GM12801 (cell line): ENCODE data around the gene KRTAP5-9.

Source experiments
- TF ChIP-seq, protein P1 (sequence below): IDR thresholded peaks from one replicate; pipeline ENCODE4 v1.5.1; 2011; ENCODE audit warnings: control low read depth; ENCODE audit not compliant: insufficient read length; ENCODE audit errors: extremely low read depth

The KRTAP5-9 gene

DNA sequence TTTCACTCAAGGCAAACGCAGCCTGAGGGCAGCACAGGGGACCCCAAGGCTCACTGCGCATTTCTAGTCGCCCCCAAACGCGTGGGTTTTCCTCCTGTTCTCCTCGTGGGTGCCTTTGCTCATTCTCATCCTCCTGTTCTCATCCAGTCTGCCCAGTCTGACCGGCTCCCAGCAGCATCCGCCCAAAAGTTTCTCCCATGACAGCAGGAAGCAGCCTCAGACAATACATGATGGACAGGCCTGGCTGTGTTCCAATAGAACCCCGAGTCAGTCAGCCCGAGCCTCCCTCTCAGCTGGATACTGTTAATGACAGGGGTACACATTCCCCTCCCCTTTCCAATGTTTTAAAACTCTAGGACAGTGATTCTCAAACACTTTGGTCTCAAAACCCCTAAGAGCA lies 43.7 kb upstream of the KRTAP5-9 start:
- TF ChIP-seq, protein P1, sequence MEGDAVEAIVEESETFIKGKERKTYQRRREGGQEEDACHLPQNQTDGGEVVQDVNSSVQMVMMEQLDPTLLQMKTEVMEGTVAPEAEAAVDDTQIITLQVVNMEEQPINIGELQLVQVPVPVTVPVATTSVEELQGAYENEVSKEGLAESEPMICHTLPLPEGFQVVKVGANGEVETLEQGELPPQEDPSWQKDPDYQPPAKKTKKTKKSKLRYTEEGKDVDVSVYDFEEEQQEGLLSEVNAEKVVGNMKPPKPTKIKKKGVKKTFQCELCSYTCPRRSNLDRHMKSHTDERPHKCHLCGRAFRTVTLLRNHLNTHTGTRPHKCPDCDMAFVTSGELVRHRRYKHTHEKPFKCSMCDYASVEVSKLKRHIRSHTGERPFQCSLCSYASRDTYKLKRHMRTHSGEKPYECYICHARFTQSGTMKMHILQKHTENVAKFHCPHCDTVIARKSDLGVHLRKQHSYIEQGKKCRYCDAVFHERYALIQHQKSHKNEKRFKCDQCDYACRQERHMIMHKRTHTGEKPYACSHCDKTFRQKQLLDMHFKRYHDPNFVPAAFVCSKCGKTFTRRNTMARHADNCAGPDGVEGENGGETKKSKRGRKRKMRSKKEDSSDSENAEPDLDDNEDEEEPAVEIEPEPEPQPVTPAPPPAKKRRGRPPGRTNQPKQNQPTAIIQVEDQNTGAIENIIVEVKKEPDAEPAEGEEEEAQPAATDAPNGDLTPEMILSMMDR = no peak

DNA sequence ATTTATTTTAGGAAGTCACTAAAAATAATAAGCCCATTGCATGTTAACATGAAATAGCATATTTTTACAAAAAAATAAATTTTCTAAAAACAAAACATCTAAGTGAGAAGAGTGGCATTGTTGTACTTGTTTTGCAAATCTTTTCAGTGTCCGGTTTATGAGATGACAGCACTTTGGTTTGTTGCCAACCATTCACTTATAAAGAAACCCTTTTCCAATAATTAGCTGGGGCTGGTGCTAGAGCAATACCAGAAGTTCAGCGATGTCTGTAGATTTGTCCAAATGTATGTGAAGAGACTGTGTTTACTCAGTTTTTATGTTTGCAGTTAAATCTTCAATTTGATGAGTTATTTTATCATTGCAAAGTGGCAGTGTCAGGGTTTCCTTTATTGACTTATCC lies 43.2 kb upstream of the KRTAP5-9 start:
- TF ChIP-seq, protein P1 = no peak

DNA sequence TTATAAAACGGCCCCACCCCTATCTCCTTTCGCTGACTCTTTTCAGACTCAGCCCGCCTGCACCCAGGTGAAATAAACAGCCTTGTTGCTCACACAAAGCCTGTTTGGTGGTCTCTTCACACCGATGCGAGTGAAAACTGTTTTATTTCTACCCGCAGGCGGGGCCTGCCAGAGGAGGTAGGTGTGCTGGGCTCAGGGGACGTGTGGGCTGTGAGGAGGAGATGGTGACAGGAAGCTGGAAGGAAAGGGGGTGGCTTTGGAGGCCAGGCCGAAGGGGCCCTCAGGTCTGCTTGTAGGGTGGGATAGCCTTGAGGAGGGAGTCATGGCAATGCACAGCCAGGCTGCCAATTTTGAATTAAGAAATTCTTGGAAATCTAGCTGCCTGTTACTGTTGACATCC lies 42.4 kb upstream of the KRTAP5-9 start:
- TF ChIP-seq, protein P1 = no peak

DNA sequence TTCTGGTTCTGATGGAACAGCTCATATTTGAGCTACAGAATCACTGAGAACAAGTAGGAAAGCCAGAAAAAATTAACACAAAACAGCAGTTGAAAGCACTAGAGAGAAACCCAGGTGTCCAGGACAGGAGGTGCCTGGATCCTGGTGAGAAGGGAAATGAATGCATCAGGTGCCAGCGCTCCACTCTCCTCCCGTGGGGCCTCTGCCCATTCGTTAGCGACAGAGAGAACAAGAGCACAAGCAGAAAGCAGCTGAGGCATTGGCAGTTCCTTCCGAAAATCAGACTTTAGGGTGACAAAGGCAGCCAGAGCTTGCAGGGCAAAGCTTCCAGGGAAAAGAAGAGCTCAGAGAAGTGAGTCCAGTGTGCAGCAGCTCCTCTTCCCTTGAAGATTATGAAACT lies 41.1 kb upstream of the KRTAP5-9 start:
- TF ChIP-seq, protein P1 = no peak

DNA sequence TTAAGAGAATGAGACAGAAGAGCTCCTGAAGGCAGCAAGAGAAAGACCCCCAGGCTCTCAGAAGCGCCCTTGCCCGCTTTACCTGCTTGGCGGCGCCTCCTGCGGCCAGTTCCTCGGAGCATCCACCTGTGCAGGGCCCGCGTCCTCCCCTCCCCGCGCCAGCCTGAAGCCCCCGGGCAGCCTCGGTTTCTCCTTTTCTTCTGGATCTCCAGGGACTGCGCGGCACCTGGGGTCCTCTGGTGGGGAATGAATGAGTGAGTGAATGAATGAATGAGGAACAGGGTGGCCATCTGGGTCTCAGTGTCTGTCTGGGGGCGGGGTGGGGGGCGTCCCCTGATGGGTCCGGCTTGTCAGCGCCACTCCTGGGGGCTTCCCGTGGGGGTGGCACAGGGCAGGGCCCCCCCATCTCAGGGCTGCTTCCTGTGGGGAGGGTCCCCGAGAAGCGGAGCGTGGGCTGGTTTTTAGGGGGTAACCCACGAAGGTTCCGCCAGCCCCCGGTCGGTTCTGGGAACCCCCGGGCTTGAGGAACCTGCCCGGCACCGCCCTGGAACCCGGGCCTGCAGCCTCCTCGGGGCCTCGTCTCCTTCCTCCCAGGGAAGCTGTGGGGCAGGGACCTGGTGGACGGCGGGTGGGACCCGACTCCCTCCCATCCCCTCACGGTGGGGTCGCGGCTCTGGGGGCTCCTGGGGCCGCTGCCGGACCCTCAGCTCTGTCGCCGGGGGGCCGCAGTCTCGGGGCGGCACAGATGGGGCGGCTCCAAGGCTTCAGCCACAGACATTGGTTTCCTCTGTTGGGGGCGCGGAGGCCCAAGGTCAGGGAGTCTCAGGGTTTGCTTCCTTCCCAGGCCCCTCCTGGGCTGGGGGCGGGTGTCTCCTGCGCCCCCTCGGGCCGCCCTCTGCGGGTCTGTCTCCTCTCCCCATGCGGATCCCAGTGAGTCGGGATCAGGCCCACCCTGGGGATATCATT lies 29.4 kb upstream of the KRTAP5-9 start:
- TF ChIP-seq, protein P1 = no peak

DNA sequence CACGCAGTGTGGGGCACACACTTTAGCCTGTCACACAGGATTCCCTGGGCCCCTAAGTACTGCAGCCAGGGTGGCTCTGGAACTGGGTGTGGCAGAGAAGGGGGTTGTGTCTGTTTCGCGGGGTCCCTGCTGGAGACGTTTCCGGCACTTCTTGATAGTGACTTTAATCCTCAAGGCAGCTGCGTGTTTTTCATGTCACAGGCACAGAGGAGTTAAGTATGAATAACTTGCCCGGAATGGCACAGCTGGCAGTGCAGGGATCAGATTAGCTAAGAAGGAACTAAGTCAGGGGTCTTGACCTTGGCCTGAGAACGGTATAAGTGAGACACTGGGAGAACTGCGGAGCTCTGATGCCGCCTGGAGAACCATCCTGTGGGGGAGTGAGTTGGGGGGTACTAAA lies 28.7 kb upstream of the KRTAP5-9 start:
- TF ChIP-seq, protein P1 = no peak

DNA sequence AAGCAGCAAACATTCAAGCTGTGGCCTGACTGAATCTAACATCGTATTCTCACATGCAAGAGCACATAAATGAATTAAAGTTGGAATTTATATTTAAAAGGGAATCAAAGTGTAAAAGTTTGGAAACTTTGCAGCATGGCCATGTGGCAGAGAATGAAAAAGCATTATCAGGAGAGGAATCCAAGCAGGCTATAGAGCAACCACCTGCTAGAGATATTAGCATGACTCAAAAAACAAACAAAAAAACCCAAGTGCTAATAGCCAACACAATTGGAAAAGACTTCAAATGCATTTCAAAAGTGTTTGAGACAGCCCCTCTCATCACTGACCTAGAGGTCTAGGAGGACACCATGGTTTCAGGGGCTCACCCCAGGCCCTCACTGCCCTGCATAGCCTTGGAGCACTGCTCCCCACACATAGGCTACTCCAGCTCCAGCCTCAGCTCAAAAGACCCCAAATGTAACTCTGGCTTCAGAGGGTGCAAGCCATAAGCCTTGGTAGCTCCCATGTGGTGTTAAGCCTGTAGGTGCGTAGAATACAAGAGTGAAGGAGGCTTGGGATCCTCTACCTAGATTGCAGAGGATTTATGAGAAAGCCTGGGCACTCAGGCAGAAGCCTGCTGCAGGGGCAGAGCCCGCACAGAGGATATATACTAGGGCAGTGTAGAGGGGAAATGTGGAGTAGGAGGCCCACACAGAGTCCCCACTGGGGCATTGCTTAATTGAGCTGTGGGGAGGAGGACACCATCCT lies 22.9 kb upstream of the KRTAP5-9 start:
- TF ChIP-seq, protein P1 = no peak
